ENCODE results near the gene TRPC4AP.

GRCh38 chr20:35133031-35133430 is 40.4 kb upstream of the TRPC4AP start:
- no peak for TF ChIP-seq CTCF (IDR thresholded peaks at IDR 0.05)
- TF ChIP-seq EP300 (IDR thresholded peaks at IDR 0.05) = no peak
